GM21447 (cell line): ENCODE data around the gene USP54.

Source experiments
- ATAC-seq: cut with Tn5 transposase; IDR thresholded peaks from one replicate; pipeline ENCODE4 v1.9.1; 2021; ENCODE audit not compliant: unreplicated experiment

Gene USP54

GRCh38 chr10:73478636-73479035, 112.5 kb downstream of the USP54 start:
- ATAC-seq: no peak

- no peak for ATAC-seq
These were observed 119.9 kb downstream of the USP54 start for GRCh38 chr10:73471226-73471625.

- no peak for ATAC-seq
These were observed 121.6 kb downstream of the USP54 start for GRCh38 chr10:73469579-73469978.

- ATAC-seq: no peak
These were observed 123.9 kb downstream of the USP54 start for GRCh38 chr10:73467206-73467605.

GRCh38 chr10:73465978-73466726, 125.0 kb downstream of the USP54 start:
- no peak for ATAC-seq

GRCh38 chr10:73460897-73461296, 130.2 kb downstream of the USP54 start:
- no peak for ATAC-seq

- ATAC-seq: no peak
These were observed 131.3 kb downstream of the USP54 start for GRCh38 chr10:73459683-73460314.

- ATAC-seq: no peak
These were observed 134.8 kb downstream of the USP54 start for GRCh38 chr10:73456187-73456890.

GRCh38 chr10:73449113-73449512, 142.0 kb downstream of the USP54 start:
- no peak for ATAC-seq

GRCh38 chr10:73448384-73448783, 142.8 kb downstream of the USP54 start:
- ATAC-seq: no peak
